HepG2 (cell line): Measurements from ENCODE around the gene LDAF1. TPM values are rescaled to one million over a fixed set of nuclear protein-coding genes. Genes with fewer than 3 reads are reported as not detected.

Source experiments
- FOXA3 ChIP-seq: IDR thresholded peaks from 2 replicates; pipeline ENCODE4 v1.6.1; 2016; ENCODE audit warnings: missing genetic modification reagents, missing compliant biosample characterization
- GABPB1 ChIP-seq: IDR thresholded peaks from 2 replicates; pipeline ENCODE4 v1.6.1; 2016; ENCODE audit warnings: mild to moderate bottlenecking, missing genetic modification reagents, moderate library complexity, missing compliant biosample characterization
- HOXA5 ChIP-seq: sonication (generic); formaldehyde crosslinking; IDR thresholded peaks from 2 replicates; pipeline ENCODE4 v1.4.0; 2020; ENCODE audit warnings: missing genetic modification reagents
- MAFF ChIP-seq: IDR thresholded peaks from 2 replicates; pipeline ENCODE4 v1.6.1; 2011; ENCODE audit warnings: low read depth, low read length, improper control_type of control experiment
- MAFK ChIP-seq, 2 experiments: IDR thresholded peaks in 1 of 2; conservative IDR thresholded peaks in 1 of 2; 2 replicates each; pipeline ENCODE4 v1.6.1; 2011; ENCODE audit warnings: improper control_type of control experiment in 2 of 2, low read length in 2 of 2
- NFE2 ChIP-seq: sonication (generic); formaldehyde crosslinking; IDR thresholded peaks from 2 replicates; pipeline ENCODE4 v1.4.0; 2020; ENCODE audit warnings: missing genetic modification reagents
- PLRG1 ChIP-seq: fragments of 450-650 bp; conservative IDR thresholded peaks from 2 replicates; pipeline ENCODE4 v1.6.1; 2016
- SIX1 ChIP-seq: sonication (generic); formaldehyde crosslinking; IDR thresholded peaks from 2 replicates; pipeline ENCODE4 v1.4.0; 2020; ENCODE audit warnings: missing genetic modification reagents, borderline replicate concordance
- SPEN ChIP-seq: sonication (generic); formaldehyde crosslinking; IDR thresholded peaks from 2 replicates; pipeline ENCODE4 v1.5.1; 2020; ENCODE audit warnings: low read depth, mild to moderate bottlenecking, missing genetic modification reagents
- THAP11 ChIP-seq: IDR thresholded peaks from 2 replicates; pipeline ENCODE4 v1.6.1; 2016; ENCODE audit warnings: missing biosample characterization, missing genetic modification reagents
- ZNF7 ChIP-seq: IDR thresholded peaks from 2 replicates; pipeline ENCODE4 v1.6.1; 2016; ENCODE audit warnings: missing biosample characterization, missing genetic modification reagents
- polyA plus RNA-seq, 8 experiments: library from polyadenylated mRNA; depleted of rRNA in 3 of 8; stranded (reverse) in 7 of 8; unstranded in 1 of 8; fragments of >200 nt; fragmentation: Illumina TruSeq in 4 of 8; extraction: Trizol in 4 of 8; gene quantifications; 2 replicates each; pipeline versions ENCODE4 v1.2.1 to v1.2.3, GENCODE V29; 2011 to 2016; ENCODE audit warnings: low read depth in 4 of 8, missing spikeins in 1 of 8, mixed read lengths in 1 of 8; ENCODE audit not compliant: insufficient read depth in 1 of 8
- total RNA-seq, 5 experiments: library from RNA; depleted of rRNA; stranded (reverse); fragments of >200 nt; fragmentation: Illumina TruSeq; extraction: Trizol; gene quantifications; 2 replicates each; pipeline ENCODE4 v1.2.3, GENCODE V29; 2016; ENCODE audit warnings: low read depth in 1 of 5
- TF ChIP-seq, protein P1 (sequence below): IDR thresholded peaks from 2 replicates; pipeline ENCODE4 v1.4.0; 2020; ENCODE audit warnings: mild to moderate bottlenecking, missing genetic modification reagents
- TF ChIP-seq, protein P2 (sequence below): sonication (generic); formaldehyde crosslinking; IDR thresholded peaks from 2 replicates; pipeline ENCODE4 v1.4.0; 2020; ENCODE audit warnings: missing genetic modification reagents
- TF ChIP-seq, protein P3 (sequence below): sonication (generic); formaldehyde crosslinking; IDR thresholded peaks from 2 replicates; pipeline ENCODE4 v1.9.0; 2021; ENCODE audit warnings: missing genetic modification reagents, borderline replicate concordance
- TF ChIP-seq, protein P4 (sequence below): sonication (generic); formaldehyde crosslinking; IDR thresholded peaks from 2 replicates; pipeline ENCODE4 v1.8.0; 2022; ENCODE audit warnings: mild to moderate bottlenecking, missing genetic modification reagents, moderate library complexity
- TF ChIP-seq, protein P5 (sequence below): sonication (generic); formaldehyde crosslinking; IDR thresholded peaks from 2 replicates; pipeline ENCODE4 v1.5.0; 2020; ENCODE audit warnings: missing genetic modification reagents

The LDAF1 gene
- total and polyA plus RNA-seq, 2 of the 13 experiments (the other 11 are each of a cell fraction or from before 2014, with no cell fraction given), result 6.3 to 7.5 TPM

DNA sequence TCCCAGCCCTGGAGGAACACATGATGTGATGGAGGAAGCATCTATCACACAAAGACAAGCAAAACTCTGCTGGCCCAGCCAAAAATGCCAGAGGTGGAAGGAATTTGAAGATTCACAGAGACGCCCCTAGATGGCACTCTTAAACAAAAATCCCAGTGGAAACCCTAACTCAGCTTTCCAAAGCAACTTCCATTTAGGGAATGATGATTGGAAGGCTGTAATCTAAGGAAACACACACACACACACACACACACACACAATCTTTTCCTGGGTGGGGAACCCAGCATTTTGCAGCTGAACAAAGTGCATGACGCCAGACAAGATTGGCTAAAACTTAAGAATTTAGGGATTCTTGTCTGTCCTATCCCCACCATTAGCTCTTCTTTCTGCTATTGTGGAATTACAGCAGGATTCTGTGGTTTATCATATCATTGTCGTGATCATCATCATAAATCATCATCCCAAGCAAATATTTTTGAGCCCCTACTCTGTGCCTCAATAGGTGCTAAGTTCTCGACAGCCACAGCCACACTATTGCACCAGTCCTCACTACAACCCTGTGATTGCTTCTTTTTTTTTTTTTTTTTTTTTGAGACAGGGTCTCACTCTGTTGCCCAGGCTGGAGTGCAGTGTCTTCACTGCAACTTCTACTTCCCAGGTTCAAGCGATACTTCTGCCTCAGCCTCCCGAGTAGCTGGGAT lies 1.6 kb upstream of the LDAF1 start (continued):
- 0 out of 2 replicates have a peak, but pooled peaks have one; percentile 29 for TF ChIP-seq THAP11 (CRISPR knock-in tag)
- TF ChIP-seq NFE2 (CRISPR knock-in tag), result no peak
- TF ChIP-seq, protein P1, sequence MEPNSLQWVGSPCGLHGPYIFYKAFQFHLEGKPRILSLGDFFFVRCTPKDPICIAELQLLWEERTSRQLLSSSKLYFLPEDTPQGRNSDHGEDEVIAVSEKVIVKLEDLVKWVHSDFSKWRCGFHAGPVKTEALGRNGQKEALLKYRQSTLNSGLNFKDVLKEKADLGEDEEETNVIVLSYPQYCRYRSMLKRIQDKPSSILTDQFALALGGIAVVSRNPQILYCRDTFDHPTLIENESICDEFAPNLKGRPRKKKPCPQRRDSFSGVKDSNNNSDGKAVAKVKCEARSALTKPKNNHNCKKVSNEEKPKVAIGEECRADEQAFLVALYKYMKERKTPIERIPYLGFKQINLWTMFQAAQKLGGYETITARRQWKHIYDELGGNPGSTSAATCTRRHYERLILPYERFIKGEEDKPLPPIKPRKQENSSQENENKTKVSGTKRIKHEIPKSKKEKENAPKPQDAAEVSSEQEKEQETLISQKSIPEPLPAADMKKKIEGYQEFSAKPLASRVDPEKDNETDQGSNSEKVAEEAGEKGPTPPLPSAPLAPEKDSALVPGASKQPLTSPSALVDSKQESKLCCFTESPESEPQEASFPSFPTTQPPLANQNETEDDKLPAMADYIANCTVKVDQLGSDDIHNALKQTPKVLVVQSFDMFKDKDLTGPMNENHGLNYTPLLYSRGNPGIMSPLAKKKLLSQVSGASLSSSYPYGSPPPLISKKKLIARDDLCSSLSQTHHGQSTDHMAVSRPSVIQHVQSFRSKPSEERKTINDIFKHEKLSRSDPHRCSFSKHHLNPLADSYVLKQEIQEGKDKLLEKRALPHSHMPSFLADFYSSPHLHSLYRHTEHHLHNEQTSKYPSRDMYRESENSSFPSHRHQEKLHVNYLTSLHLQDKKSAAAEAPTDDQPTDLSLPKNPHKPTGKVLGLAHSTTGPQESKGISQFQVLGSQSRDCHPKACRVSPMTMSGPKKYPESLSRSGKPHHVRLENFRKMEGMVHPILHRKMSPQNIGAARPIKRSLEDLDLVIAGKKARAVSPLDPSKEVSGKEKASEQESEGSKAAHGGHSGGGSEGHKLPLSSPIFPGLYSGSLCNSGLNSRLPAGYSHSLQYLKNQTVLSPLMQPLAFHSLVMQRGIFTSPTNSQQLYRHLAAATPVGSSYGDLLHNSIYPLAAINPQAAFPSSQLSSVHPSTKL (CRISPR knock-in tag), result peak; percentile 41; the same call in 1 of the 2 replicates
- TF ChIP-seq SPEN (CRISPR knock-in tag), result 0 out of 2 replicates have a peak, but pooled peaks have one; percentile 25
- 0 out of 2 replicates have a peak, but pooled peaks have one; percentile 45 for TF ChIP-seq HOXA5 (CRISPR knock-in tag)
- no peak for TF ChIP-seq GABPB1
- TF ChIP-seq, protein P2, sequence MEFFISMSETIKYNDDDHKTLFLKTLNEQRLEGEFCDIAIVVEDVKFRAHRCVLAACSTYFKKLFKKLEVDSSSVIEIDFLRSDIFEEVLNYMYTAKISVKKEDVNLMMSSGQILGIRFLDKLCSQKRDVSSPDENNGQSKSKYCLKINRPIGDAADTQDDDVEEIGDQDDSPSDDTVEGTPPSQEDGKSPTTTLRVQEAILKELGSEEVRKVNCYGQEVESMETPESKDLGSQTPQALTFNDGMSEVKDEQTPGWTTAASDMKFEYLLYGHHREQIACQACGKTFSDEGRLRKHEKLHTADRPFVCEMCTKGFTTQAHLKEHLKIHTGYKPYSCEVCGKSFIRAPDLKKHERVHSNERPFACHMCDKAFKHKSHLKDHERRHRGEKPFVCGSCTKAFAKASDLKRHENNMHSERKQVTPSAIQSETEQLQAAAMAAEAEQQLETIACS (CRISPR knock-in tag), result no peak
- TF ChIP-seq, protein P3, sequence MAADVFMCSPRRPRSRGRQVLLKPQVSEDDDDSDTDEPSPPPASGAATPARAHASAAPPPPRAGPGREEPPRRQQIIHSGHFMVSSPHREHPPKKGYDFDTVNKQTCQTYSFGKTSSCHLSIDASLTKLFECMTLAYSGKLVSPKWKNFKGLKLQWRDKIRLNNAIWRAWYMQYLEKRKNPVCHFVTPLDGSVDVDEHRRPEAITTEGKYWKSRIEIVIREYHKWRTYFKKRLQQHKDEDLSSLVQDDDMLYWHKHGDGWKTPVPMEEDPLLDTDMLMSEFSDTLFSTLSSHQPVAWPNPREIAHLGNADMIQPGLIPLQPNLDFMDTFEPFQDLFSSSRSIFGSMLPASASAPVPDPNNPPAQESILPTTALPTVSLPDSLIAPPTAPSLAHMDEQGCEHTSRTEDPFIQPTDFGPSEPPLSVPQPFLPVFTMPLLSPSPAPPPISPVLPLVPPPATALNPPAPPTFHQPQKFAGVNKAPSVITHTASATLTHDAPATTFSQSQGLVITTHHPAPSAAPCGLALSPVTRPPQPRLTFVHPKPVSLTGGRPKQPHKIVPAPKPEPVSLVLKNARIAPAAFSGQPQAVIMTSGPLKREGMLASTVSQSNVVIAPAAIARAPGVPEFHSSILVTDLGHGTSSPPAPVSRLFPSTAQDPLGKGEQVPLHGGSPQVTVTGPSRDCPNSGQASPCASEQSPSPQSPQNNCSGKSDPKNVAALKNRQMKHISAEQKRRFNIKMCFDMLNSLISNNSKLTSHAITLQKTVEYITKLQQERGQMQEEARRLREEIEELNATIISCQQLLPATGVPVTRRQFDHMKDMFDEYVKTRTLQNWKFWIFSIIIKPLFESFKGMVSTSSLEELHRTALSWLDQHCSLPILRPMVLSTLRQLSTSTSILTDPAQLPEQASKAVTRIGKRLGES (CRISPR knock-in tag), result no peak
- TF ChIP-seq MAFK (conservative IDR thresholded peaks at IDR 0.05 in 1 of 2, IDR thresholded peaks at IDR 0.05 in 1 of 2; ENCODE audit: low read length in 2 of 2), result peak; percentile 23 to 29; a peak in 2 of 4 replicates
- TF ChIP-seq, protein P4, sequence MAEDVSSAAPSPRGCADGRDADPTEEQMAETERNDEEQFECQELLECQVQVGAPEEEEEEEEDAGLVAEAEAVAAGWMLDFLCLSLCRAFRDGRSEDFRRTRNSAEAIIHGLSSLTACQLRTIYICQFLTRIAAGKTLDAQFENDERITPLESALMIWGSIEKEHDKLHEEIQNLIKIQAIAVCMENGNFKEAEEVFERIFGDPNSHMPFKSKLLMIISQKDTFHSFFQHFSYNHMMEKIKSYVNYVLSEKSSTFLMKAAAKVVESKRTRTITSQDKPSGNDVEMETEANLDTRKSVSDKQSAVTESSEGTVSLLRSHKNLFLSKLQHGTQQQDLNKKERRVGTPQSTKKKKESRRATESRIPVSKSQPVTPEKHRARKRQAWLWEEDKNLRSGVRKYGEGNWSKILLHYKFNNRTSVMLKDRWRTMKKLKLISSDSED (CRISPR knock-in tag), result no peak
- TF ChIP-seq SIX1 (CRISPR knock-in tag), result 0 out of 2 replicates have a peak, but pooled peaks have one; percentile 24
- no peak for TF ChIP-seq ZNF7 (CRISPR knock-in tag)
- TF ChIP-seq FOXA3 (CRISPR knock-in tag), result 0 out of 2 replicates have a peak, but pooled peaks have one; percentile 36
- TF ChIP-seq, protein P5, sequence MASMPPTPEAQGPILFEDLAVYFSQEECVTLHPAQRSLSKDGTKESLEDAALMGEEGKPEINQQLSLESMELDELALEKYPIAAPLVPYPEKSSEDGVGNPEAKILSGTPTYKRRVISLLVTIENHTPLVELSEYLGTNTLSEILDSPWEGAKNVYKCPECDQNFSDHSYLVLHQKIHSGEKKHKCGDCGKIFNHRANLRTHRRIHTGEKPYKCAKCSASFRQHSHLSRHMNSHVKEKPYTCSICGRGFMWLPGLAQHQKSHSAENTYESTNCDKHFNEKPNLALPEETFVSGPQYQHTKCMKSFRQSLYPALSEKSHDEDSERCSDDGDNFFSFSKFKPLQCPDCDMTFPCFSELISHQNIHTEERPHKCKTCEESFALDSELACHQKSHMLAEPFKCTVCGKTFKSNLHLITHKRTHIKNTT (CRISPR knock-in tag), result no peak
- TF ChIP-seq PLRG1, result no peak
- TF ChIP-seq MAFF, result peak; percentile 66
